ENCODE measurements around the gene PRKAG3.
"Not testable (repeated sequence)": the region's sequence is repeated elsewhere in the genome, so short reads cannot be mapped to it uniquely, and the experiment has no call there.

PRKAG3 gene

DNA sequence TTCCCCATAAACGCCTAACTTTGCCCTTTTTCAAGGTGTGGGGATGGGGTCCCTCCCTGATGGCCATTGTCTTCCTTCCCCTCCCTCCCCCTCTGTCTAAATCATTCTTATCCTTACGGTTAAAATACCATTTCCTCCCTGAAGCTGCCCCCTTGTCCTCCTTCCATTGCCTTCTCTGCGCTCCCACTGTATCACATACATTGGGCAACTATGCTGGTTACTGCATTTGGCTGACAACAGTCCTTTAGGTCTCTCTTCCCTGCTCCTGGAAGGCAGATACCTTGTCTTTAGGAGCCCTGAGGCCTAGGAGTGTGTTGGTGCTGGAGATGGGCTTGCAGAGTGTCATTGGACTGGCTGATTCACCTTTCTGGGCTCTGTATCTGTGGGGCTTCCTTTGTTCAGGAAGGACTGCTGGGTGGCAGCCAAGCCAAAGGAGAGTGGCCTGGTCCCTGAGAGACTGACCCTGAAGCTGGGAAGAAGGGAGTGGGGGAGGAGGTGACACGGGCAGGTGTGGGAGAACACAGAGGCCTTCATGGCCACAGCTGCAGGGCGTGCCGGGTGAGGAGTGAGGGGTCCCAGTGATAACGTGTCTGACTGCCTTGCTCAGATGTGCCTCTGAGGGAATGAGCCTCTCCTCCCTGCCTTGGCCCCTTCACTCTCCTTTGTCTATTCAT is 30.2 kb upstream of the PRKAG3 start:
- DNase-seq (ENCODE audit: low spot score), result no peak

GRCh38 chr2:218860950-218861381 is 29.4 kb upstream of the PRKAG3 start:
- DNase-seq (ENCODE audit: low spot score), result peak; percentile 61

DNA sequence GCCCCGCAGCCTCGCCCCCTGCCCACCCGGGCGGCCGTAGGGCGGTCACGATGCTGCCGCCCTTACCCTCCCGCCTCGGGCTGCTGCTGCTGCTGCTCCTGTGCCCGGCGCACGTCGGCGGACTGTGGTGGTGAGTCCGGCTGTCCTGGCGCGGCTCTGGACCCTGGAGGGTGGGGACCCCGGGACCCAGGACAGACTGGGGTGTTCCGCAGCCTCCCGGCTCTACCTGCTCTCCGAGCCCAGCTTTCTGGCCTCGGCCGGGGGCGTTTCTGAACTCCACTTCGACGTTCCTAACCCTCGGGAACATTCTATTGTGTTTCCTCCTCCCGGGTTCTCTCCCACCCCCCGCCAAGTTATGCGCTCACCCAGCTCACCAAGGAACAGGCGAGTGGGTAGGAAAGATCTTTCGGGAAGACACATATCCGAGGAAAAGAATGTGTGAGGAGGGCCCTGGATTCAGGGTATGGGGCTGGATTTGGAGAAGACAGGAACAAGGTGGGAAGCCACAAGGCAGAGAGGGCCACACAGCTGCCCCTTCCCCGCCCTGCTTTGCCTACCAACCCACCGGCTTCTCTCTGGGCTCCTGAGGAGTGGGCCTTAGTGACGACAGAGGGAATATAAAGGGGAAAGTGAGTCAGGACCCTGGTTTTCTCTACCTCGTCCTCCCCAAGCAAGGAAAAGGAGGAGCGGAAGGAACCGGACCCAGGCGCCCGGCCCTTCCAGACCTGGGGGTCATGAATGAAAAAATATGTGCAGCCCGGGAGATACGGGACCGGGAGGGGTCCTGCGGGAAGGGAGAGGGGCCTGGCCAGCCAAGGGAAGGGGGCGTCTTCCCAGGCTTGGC is 28.6 kb upstream of the PRKAG3 start:
- no peak for DNase-seq (ENCODE audit: low spot score)

- DNase-seq (ENCODE audit: low spot score), result no peak
These were observed 28.0 kb upstream of the PRKAG3 start, which contains the start of gene WNT6 for GRCh38 chr2:218859556-218859987. WNT6 (plus strand) TSS chr2:218859805; CDS start chr2:218860038, 233 bp downstream.

GRCh38 chr2:218858671-218859555 is 27.3 kb upstream of the PRKAG3 start:
- no peak for DNase-seq (ENCODE audit: low spot score)

- no peak for DNase-seq (ENCODE audit: low spot score)
These were observed 26.5 kb upstream of the PRKAG3 start for GRCh38 chr2:218858138-218858445.

GRCh38 chr2:218857371-218858137 is 26.0 kb upstream of the PRKAG3 start:
- DNase-seq (ENCODE audit: low spot score), result no peak

DNA sequence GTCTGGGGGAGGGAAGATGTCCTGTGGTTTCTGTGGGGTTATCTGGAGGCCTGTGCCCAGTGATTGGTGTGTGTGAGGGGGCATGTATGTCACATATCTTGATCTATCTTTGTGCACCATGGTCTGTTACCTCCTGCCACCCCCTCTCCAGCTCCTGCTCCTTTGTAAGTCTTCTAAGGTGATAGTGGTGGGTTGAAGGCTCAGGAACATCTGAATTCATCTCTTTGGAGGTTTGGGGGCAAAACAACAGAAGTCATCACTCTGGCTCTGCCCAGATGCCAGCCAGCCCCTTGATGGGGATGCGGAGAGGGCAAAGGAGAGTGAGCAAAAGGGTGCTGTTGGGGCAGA is 25.3 kb upstream of the PRKAG3 start:
- DNase-seq (ENCODE audit: low spot score), result no peak

- no peak for DNase-seq (ENCODE audit: low spot score)
These were observed 24.7 kb upstream of the PRKAG3 start for GRCh38 chr2:218856167-218856895.

DNA sequence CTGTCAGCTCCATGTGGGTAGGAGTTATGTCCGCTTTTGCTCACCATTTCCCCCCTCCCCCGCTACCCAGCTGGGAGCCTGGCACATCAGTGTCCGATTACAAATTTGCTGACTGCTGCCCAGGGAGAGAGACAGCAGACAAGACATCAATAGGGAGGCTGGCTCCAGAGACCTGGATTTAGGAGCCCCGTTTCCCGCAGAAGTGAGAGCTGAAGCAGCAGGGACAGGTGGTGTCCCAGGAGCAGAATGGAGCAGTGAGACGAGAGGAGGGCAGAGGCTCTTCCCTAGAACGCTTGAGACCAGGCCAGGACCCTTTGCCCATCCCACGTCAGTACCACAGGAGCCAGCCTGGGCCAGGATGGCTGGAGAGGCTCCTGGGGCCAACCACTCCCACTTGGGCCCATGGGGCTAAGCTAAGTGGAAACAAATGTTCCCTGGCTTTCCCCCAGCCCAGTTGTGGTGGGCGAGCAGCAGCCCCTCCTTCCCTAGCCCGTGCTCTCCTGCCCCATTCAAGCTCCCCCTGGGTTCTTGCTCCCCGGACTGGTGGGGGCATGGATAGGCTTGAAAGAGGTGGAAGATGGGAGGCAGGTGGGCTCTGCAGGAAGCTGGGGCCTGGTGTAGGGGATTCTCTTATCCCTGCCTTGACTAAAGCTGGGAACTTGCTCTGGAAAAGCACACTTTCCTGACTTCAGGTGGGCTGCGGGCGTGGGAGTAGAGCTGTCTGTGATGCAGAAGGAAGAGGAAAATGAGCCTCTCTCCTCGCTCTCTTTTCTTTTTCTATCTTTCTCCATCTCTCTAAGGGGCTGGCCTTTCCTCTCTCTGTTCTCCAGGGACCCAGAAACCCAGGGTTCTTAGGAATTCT is 23.9 kb upstream of the PRKAG3 start:
- no peak for DNase-seq (ENCODE audit: low spot score)

GRCh38 chr2:218854860-218855259 is 23.3 kb upstream of the PRKAG3 start:
- no peak for DNase-seq (ENCODE audit: low spot score)

GRCh38 chr2:218853766-218854165 is 22.2 kb upstream of the PRKAG3 start:
- DNase-seq (ENCODE audit: low spot score), result no peak

DNA sequence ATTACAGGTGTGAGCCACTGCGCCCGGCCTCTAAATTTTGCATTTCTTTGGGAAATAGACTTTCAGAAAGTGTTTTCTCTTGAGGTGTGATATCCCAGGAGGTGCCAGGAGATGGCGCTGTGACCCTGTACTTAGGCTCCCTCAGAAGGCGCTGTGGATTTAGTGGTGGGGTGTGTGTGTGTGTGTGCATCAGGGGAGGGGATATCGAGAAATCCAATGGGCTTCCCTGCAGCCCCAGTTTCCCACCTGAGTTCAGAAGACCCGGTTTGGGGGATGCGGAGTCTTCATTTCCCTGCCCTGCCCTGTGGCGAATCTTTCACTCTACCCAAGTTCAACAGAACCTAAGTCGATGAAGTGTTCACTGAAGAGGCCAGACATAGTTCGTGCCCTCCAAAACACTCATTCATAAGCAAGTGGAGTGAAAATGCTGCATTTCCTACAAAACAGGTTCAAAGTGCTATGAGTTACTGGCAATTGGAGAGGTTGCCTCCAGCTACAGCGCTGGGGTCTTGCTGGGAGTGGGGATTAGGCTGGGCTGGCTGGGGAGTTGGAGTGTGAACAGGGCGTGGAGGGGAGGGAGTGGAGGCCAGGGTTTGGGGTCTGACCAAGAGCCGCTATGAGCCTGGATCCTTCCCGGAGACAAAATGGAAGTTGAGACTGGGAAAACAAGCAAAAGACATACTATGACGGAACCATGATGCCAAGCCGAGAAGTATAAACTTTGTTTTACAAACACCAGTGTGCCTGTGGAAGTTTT is 21.5 kb upstream of the PRKAG3 start:
- DNase-seq (ENCODE audit: low spot score), result peak; percentile 67

DNA sequence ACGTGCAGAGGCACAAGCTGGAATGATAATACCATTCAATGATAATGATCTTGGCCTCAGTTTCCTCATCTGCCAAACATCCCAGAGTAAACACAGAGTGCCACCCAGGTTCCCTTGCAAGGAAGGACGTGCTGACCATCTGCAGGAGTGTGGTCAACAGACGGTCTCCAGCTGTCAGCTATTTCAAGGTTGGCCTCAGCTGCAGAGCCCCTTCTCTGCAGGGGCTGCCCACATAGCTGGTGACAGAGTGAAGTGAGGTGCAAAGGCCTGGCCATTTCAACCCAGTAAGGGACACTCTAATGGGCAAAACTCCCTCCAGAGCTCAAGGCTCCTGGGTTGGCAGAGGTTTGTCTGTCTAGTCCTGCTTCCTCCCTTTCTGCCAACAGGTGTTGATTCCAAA is 19.7 kb upstream of the PRKAG3 start:
- DNase-seq (ENCODE audit: low spot score), result no peak

- no peak for DNase-seq (ENCODE audit: low spot score)
These were observed 19.2 kb upstream of the PRKAG3 start for GRCh38 chr2:218850796-218851195.

- DNase-seq (ENCODE audit: low spot score), result no peak
These were observed 18.1 kb upstream of the PRKAG3 start for GRCh38 chr2:218849721-218850120.

DNA sequence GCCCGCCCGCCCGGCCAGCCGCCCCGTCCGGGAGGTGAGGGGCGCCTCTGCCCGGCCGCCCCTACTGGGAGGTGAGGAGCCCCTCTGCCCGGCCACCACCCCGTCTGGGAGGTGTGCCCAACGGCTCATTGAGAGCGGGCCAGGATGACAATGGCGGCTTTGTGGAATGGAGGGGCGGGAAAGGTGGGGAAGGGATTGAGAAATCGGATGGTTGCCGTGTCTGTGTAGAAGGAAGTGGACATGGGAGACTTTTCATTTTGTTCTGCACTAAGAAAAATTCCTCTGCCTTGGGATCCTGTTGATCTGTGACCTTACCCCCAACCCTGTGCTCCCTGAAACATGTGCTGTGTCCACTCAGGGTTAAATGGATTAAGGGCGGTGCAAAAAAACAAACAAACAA is 15.4 kb upstream of the PRKAG3 start:
- not testable (repeated sequence) for DNase-seq (ENCODE audit: low spot score)

DNA sequence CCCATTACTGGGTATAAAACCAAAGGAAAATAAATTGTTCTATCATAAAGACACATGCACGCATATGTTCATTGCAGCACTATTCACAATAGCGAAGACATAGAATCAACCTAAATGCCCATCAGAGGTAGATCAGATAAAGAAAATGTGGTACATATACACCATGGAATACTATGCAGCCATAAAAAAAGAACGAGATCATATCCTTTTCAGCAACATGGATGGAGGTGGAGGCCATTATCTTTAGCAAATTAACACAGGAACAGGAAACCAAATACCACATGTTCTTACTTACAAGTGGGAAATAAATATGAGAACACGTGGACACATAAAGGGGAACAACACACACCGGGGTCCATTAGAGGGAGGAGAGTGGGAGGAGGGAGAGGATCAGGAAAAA is 12.7 kb upstream of the PRKAG3 start:
- not testable (repeated sequence) for DNase-seq (ENCODE audit: low spot score)

DNA sequence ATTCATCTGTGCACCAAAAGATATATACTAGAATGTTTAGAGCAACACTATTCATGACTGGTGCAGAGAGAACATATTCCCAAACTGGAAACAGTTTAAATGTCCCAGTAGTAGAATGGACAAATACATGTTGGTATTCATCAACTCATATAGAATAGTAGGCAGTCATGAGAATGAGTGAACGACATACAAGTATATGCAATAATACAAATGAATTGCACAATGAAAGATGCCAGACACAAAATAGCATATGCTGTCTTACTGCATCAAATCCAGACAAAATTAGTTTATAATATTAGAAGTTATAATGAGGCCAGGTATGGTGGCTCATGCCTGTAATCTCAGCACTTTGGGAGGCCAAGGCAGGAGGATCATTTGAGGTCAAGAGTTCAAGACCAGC is 8.3 kb upstream of the PRKAG3 start:
- DNase-seq (ENCODE audit: low spot score), result no peak

Data from HuH-7.5 (cell line).